Progenitor cell of endocrine pancreas (in vitro differentiated cells): ENCODE data around the gene JTB. TPM values are rescaled to one million over a fixed set of nuclear protein-coding genes. Genes with fewer than 3 reads are reported as not detected.

Source experiments
- DNase-seq: peaks from one replicate; pipeline ENCODE4 v3.0.0; 2021; ENCODE audit warnings: low spot score; ENCODE audit not compliant: unreplicated experiment
- H3K27ac Mint-ChIP-seq: 2 replicates; pipeline ENCODE4 v1.8.0; 2021; ENCODE audit warnings: mild to moderate bottlenecking, moderate library complexity, mixed read lengths
- H3K27me3 Mint-ChIP-seq: 2 replicates; pipeline ENCODE4 v1.8.0; 2021; ENCODE audit warnings: mixed read lengths
- H3K36me3 Mint-ChIP-seq: 2 replicates; pipeline ENCODE4 v1.8.0; 2022; ENCODE audit warnings: mixed read lengths; ENCODE audit not compliant: insufficient read depth
- H3K4me1 Mint-ChIP-seq: 2 replicates; pipeline ENCODE4 v1.8.0; 2021; ENCODE audit warnings: low read depth, mixed read lengths
- H3K4me3 Mint-ChIP-seq: 2 replicates; pipeline ENCODE4 v1.8.0; 2021; ENCODE audit warnings: low read depth, mild to moderate bottlenecking, moderate library complexity, mixed read lengths
- H3K9me3 Mint-ChIP-seq: 2 replicates; pipeline ENCODE4 v1.8.0; 2021; ENCODE audit warnings: low read depth, mixed read lengths
- CTCF ChIP-seq: fragments of 200-600 bp; sonication (generic); IDR thresholded peaks from one replicate; pipeline ENCODE4 v1.5.0; 2021; ENCODE audit warnings: antibody characterized with exemption, mild to moderate bottlenecking; ENCODE audit not compliant: unreplicated experiment
- total RNA-seq: library from RNA; stranded (reverse); gene quantifications from 2 replicates; pipeline ENCODE4 v1.2.1, GENCODE V29; 2021

JTB gene
- total RNA-seq, 1 donor from 2014 or later: 75.0 TPM

DNA sequence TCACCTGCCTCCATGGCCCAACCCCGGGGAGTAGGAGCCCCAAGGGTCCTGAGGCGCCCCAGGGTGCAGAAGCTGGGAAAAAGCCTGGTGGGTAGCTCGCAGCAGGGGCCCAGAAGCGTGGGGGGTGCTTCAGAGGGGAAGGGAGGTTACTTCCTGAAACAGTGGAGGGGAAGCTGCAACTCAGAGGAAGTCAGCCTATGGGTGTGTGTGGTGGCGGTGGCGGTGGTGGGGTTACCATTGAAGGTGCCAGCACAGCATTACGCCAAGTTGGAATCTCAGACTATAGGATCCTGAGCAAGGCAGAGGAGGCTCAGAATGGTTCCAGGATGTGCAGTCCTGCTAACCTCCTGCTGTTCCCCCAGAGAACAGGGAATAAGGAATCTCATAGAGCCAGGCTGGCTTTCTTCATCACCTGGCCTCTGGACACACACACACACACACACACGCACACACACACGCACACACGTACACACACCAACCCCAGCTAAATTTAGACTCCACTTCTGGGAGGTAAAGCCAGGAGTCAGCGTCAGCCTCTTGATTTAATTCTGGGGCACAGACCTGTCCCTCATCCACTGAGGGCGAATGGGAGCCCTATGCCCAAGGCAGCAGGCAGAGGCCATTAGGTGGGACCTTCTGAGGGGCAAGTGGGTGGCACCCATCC lies 32.2 kb downstream of the JTB start:
- Mint-ChIP-seq H3K9me3 (no peaks in the 10 kb centered on the region), H3K4me3 (peak overlapping the region; percentile 75), H3K27ac (peak overlapping the region; percentile 94), H3K27me3 (no peaks in the 10 kb centered on the region), H3K4me1 (peaks cover 7% of the 10 kb centered on the region), H3K36me3 (peaks cover 6% of the 10 kb centered on the region)
- no peak for DNase-seq
- no peak for TF ChIP-seq CTCF

GRCh38 chr1:153944827-153945117 lies 32.7 kb downstream of the JTB start:
- peak overlapping the region; percentile 75 for H3K4me3 Mint-ChIP-seq
- no peaks in the 10 kb centered on the region for H3K27me3 Mint-ChIP-seq
- no peak overlapping the region for H3K27ac Mint-ChIP-seq
- H3K4me1 Mint-ChIP-seq: peaks cover 7% of the 10 kb centered on the region
- peaks cover 6% of the 10 kb centered on the region for H3K36me3 Mint-ChIP-seq
- DNase-seq: no peak
- no peaks in the 10 kb centered on the region for H3K9me3 Mint-ChIP-seq
- TF ChIP-seq CTCF: no peak

DNA sequence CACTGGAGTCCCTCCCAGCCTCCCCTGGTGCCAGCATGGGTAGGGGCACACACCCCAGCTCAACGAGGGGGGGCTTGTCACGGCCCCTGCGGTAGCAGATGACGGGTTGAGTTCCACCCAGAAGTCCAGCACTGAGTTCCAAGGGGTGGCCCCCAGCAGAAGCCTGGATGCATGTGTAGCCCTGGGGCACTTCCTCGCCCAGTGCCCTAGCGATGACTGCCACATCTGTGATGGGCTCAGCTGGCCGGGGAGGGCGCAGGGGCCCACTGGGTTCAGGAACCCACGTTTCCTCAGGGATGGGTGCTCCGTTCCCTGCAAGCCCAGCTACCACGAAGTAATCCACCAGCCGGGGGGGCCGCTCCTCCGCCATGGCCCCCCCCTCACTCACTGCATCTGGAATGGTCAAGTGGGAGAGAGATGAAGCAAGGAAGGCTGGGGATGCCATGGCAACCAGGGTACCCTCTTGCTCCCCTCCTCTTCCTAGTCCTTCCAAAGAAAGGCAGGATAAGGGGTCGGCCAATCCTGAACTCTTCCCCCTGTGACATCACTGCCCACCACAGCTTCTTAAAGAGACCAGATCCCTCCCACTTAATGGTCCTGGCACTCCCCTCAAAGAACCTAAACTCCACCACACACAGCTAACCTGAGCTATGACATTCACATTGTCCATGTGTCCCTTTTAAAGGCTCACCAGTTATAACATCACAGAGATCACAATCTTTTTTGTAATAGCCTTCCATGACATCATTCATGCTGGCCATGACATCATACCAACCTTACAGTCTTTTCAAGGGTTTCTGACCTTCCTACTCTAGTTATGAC lies 33.3 kb downstream of the JTB start:
- H3K27ac Mint-ChIP-seq: peak overlapping the region; percentile 3
- no peak for TF ChIP-seq CTCF
- peaks cover 6% of the 10 kb centered on the region for H3K36me3 Mint-ChIP-seq
- peaks cover 7% of the 10 kb centered on the region for H3K4me1 Mint-ChIP-seq
- no peak for DNase-seq
- peak overlapping the region; percentile 75 for H3K4me3 Mint-ChIP-seq
- no peaks in the 10 kb centered on the region for H3K9me3 Mint-ChIP-seq
- no peaks in the 10 kb centered on the region for H3K27me3 Mint-ChIP-seq

GRCh38 chr1:153942766-153943549 lies 34.5 kb downstream of the JTB start:
- H3K27ac Mint-ChIP-seq: no peak overlapping the region
- H3K27me3 Mint-ChIP-seq: no peaks in the 10 kb centered on the region
- no peak for TF ChIP-seq CTCF
- peaks cover 3% of the 10 kb centered on the region for H3K36me3 Mint-ChIP-seq
- no peaks in the 10 kb centered on the region for H3K9me3 Mint-ChIP-seq
- no peak for DNase-seq
- no peak overlapping the region for H3K4me3 Mint-ChIP-seq
- peaks cover 7% of the 10 kb centered on the region for H3K4me1 Mint-ChIP-seq
